ENCODE results near the gene LY9.
"Not testable (repeated sequence)": the region's sequence is repeated elsewhere in the genome, so short reads cannot be mapped to it uniquely, and the experiment has no call there.

LY9 gene

GRCh38 chr1:160774886-160775719 is 20.9 kb upstream of the LY9 start:
- DNase-seq = no peak

DNA sequence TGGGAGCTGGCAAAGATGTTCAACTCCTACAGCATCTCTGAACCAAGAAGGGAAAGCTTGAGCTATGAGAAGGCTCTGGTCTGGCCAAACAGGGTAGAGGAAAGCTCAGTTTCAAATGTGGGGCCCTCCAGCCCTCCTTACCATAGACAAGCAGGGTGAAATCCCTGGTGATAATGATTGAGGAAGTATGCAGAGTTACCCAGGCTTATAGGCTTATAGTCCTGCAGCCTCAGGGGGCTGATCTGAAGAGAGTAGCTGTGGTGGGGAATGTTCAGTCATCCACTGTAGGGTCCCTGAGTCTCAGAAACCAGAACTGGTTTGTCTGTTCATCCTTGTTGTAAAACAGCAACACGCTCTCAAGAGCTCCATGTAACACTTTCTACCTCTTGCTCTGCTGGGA is 19.8 kb upstream of the LY9 start:
- DNase-seq = no peak

- peak; percentile 33 to 42 for DNase-seq
Observed at GRCh38 chr1:160777486-160778089, 18.4 kb upstream of the LY9 start.

GRCh38 chr1:160778976-160779375 is 17.0 kb upstream of the LY9 start:
- no peak for DNase-seq

DNA sequence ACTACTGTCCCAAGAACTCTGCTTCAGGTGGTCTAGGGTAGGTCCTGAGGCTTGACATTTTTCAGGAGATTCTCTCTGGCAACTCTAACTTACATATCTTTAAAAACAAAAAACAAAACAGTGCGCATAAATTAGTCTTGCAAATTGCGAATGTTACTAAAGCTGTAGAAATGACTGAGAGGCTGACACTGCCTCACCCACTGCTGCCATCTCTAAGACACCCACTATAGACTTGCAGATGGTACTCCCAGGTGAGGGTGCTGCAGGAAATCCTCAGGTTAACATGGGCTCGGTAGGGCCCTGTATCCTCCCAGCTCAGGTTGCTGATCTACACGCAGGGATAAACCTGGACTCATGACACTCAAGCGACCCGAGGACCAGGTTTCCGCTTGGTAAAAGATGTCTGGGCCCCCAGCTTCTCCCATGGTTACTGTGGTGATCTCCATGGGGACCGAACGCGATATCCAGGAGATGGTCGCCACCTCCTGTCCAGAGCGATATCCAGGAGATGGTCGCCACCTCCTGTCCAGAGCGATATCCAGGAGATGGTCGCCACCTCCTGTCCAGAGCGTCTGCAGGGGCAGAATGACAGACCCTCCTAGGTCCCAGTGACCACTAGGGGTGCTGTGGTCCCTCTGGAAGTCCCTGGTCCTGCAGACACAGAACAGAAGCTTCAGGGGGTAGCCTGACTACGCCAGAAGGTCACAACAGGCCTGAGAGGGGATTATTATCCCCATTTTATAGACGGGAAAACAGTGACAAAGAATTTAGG is 16.2 kb upstream of the LY9 start:
- DNase-seq = peak in 1 of 2 donors; percentile 45

- no peak for DNase-seq
Observed at GRCh38 chr1:160780398-160780755, 15.6 kb upstream of the LY9 start.

GRCh38 chr1:160781186-160781766 is 14.7 kb upstream of the LY9 start:
- no peak for DNase-seq

DNA sequence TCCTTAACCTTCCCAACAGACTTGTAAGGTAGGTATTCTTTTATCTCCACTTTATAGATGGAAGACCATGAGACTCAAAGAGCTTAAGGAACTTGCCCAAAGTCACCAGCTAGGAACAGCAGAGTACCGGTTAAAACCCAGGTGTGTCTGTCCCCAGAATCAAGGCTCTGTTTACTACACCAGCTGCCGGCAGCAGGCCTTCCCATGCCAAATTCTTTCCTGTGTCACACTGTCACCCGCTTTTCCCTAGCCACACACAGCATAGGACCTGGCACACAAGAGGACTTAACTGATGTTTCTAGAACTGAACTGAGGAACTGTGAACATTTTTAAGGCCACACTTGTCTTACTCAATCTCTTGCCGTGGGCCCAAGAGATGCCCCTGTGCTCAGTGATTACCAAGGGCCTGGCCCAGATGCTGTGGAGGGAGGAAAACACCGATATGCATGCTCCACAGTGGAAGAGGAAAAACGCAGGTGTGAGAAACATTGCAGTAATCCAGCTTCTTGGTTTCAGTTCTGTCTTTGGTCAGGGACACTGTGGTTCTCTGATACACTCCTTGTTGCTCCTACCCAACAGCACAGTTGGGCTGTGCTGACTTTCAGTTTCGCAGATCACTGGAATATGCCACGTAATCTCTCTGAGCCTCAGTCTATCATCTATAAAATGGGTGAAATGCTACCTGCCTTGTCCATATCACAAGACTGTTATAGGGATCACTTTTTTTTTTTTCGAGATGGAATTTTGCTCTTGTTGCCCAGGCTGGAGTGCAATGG is 13.9 kb upstream of the LY9 start:
- peak in 1 of 2 donors; percentile 7 for DNase-seq

DNA sequence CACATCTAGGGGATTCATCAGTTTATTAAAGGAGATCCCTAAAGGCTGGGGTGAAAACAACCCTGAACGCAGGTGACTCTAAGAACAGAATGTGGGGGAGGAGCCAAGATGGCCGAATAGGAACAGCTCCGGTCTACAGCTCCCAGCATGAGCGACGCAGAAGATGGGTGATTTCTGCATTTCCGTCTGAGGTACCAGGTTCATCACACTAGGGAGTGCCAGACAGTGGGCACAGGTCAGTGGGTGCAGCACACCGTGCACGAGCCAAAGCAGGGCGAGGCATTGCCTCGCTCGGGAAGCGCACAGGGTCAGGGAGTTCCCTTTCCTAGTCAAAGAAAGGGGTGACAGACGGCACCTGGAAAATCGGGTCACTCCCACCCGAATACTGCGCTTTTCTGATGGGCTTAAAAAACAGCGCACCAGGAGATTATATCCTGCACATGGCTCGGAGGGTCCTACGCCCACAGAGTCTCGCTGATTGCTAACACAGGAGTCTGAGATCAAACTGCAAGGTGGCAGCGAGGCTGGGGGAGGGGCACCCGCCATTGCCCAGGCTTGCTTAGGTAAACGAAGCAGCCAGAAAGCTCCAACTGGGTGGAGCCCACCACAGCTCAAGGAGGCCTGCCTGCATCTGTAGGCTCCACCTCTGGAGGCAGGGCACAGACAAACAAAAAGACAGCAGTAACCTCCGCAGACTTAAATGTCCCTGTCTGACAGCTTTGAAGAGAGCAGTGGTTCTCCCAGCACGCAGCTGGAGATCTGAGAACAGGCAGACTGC is 12.8 kb upstream of the LY9 start:
- DNase-seq = not testable (repeated sequence)

GRCh38 chr1:160789051-160789701 is 6.8 kb upstream of the LY9 start:
- DNase-seq = no peak

- no peak for DNase-seq
Observed at GRCh38 chr1:160789702-160790611, 6.0 kb upstream of the LY9 start.

DNA sequence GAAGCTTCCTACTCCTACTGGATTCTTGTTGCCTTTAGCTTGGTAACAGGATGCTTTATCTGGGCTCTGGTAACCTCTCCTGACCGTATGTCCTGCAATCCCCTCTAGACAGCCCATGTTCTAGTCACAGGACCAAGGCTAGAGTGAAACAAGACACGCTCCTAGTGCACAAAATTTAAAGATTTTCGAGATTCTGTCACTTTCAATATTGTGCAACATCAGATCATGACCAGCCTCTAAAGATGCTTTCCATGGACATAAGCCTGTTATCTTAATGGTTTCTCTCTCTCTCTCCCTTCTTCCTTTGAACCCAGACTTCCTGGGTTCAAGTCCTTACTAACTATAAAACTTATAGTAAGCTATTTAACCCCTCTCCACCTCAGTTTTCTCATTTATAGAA is 1.6 kb upstream of the LY9 start:
- no peak for DNase-seq

DNA sequence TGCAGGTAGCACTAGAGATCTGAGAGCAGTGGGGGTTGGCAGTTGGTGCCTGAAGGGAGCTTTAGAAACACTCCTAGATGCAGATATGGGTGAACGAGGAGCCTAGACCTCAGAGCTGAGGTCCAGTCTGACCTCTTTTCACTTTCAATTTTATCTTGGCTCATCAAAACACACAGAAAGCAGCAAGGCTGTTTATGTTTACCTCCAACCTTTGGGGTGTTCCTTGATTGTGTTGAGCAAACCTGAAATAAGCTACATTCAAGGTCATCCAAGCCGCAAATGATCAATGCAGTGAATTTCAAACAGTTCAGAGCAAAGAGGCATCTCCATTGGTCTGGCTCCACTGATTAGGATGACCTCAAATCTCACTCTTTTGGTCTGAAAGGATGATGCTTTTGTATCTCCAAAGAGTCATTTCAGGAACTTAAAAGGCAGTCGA is 1.3 kb downstream of the LY9 start:
- DNase-seq = no peak

DNA sequence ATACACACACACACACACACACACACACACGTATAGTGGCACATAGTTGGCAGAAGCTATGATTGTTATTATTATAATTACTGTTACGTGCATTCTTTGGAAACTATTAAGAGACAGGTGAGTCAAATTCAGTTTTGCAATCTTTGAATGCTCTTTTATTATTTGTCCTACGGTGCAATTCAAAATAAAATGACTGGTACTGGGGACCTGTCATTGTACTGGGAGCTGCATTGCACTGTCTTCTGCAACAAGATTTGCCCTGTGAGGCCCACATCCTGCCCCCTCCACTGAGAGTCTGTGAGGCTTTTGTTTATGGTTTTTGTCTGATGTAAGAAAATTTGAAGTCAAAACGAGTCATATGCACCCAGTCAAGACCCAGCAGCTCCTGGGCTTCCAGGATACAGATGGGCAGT is 1.9 kb downstream of the LY9 start:
- peak in 1 of 2 donors; percentile 32 for DNase-seq

DNA sequence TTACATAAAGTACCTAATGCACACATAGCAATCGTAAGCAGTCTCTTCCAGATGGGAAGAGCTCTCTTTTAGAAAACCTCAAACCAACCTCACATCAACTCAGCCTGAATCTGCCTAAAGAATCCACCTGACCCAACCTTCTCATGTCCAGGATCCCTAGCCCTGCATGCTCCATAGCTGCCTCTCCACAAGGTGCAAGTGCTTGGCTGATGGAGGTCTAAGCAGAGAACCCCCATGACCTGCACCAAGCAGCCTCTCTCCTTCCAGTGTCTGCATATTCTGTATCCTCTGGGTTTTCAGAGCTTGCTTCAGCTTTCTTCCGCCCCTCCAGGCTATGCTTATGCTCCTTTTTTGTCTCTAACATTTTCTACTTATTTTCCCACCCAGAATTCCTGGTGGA is 2.5 kb downstream of the LY9 start:
- no peak for DNase-seq

DNA sequence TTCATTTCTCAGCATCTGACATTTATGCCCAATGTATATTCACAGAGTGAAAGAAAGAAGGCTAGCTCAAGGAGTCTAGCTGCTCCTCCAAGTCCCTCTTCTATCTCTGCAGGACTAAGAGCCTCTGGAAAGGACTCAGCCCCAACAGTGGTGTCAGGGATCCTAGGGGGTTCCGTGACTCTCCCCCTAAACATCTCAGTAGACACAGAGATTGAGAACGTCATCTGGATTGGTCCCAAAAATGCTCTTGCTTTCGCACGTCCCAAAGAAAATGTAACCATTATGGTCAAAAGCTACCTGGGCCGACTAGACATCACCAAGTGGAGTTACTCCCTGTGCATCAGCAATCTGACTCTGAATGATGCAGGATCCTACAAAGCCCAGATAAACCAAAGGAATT is 3.7 kb downstream of the LY9 start:
- DNase-seq = no peak

GRCh38 chr1:160800142-160800541 is 4.2 kb downstream of the LY9 start:
- no peak for DNase-seq

DNA sequence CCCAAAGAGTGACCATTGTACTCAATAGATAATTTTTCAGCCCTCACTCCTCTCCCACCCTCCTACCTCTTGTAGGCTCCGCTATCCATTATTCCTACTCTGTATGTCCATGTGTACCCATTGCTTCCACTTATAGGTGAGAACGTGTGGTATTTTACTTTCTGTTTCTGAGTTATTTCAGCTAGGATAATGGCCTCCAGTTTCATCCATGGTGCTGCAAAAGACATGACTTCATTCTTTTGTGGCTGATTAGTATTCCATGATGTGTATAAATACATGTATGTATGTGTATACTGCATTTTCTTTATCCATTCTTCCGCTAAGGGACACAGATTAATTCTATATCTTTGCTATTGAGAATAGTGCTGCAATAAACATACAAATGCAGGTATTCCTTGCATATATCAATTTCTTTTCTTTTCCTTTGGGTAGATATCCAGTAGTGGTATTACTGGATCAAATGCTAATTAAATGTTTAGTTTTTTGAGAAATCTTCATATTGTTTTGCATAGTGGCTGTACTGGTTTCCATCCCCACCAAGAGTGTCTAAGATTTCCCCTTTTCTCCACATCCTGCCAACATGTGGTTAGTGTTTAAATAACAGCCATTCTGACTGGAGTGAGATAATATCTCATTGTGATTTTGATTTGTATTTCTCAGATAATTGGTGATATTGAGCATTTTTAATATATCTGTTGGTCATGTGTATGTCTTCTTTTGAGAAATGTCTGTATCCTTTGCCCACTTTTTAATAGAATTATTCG is 4.9 kb downstream of the LY9 start:
- no peak for DNase-seq

GRCh38 chr1:160801836-160802580 is 6.0 kb downstream of the LY9 start:
- no peak for DNase-seq

Measured in stimulated activated CD4-positive, alpha-beta T cell treated with anti-CD3 and anti-CD28 coated beads, Interleukin-2, amount 100 ng/mL, for 48 hours (primary cell).